Endodermal cell (in vitro differentiated cells): ENCODE results near the gene SMG6. TPM values are rescaled to one million over a fixed set of nuclear protein-coding genes. Genes with fewer than 3 reads are reported as not detected.
A peak's percentile ranks its signal among the peaks of the same experiment; 100 is the strongest.

Experiments used
- DNase-seq: peaks from one replicate; pipeline ENCODE4 v3.0.0-alpha.2; 2017
- H3K27ac ChIP-seq: 2 replicates; pipeline ENCODE4 v1.5.1; 2013; ENCODE audit warnings: mild to moderate bottlenecking, low read depth, low read length, moderate library complexity
- H3K27me3 ChIP-seq: 2 replicates; pipeline ENCODE4 v1.6.1; 2013; ENCODE audit warnings: mild to moderate bottlenecking, low read length, moderate library complexity; ENCODE audit not compliant: insufficient read depth, control insufficient read depth, poor library complexity, severe bottlenecking
- H3K36me3 ChIP-seq: 2 replicates; pipeline ENCODE4 v1.7.0; 2013; ENCODE audit warnings: mild to moderate bottlenecking, low read length, moderate library complexity; ENCODE audit not compliant: control insufficient read depth, insufficient read depth
- H3K4me1 ChIP-seq: one replicate; pipeline ENCODE4 v1.7.0; 2013; ENCODE audit warnings: low read length; ENCODE audit not compliant: control insufficient read depth, insufficient read depth
- H3K4me3 ChIP-seq: 2 replicates; pipeline ENCODE4 v1.5.1; 2013; ENCODE audit warnings: mild to moderate bottlenecking, low read length, moderate library complexity
- H3K9ac ChIP-seq: 2 replicates; pipeline ENCODE4 v1.6.1; 2013; ENCODE audit warnings: mild to moderate bottlenecking, low read length, moderate library complexity; ENCODE audit not compliant: poor library complexity, severe bottlenecking; ENCODE audit errors: extremely low read depth
- H3K9me3 ChIP-seq: 2 replicates; pipeline ENCODE4 v1.6.1; 2013; ENCODE audit warnings: mild to moderate bottlenecking, low read length, moderate library complexity; ENCODE audit not compliant: control insufficient read depth
- H3K27ac Mint-ChIP-seq: 2 replicates; pipeline ENCODE4 v1.8.0; 2020; ENCODE audit warnings: mixed read lengths
- H3K27me3 Mint-ChIP-seq: 2 replicates; pipeline ENCODE4 v1.8.0; 2021; ENCODE audit warnings: mild to moderate bottlenecking, mixed read lengths; ENCODE audit not compliant: insufficient read depth
- H3K36me3 Mint-ChIP-seq: 2 replicates; pipeline ENCODE4 v1.8.0; 2020; ENCODE audit warnings: low read depth, mixed read lengths
- H3K4me1 Mint-ChIP-seq: 2 replicates; pipeline ENCODE4 v1.8.0; 2020; ENCODE audit warnings: mixed read lengths
- H3K4me3 Mint-ChIP-seq: 2 replicates; pipeline ENCODE4 v1.8.0; 2020; ENCODE audit warnings: mild to moderate bottlenecking, moderate library complexity, mixed read lengths
- H3K9me3 Mint-ChIP-seq: 2 replicates; pipeline ENCODE4 v1.8.0; 2020; ENCODE audit warnings: mild to moderate bottlenecking, mixed read lengths
- WGBS, 2 experiments: methylation state at CpG; one replicate each; pipeline versions ENCODE4 v1.1.5 to v1.1.7; 2013; ENCODE audit warnings: missing lambda C conversion rate in 2 of 2, mixed read lengths in 1 of 2; ENCODE audit not compliant: insufficient coverage in 1 of 2, insufficient read length in 1 of 2; 5-methylcytosine and 5-hydroxymethylcytosine counted together
- total RNA-seq, 2 donors: library from RNA; stranded (reverse); fragmentation: NEBNext Ultra II Directional in 1 of 2; extraction: Animal tissue kit (Norgen Biotek cat#: 25700) in 1 of 2; gene quantifications; 2 replicates in 1 of 2; 3 replicates in 1 of 2; pipeline ENCODE4 v1.2.1, GENCODE V29; 2021
- TF ChIP-seq, protein P1 (sequence below): fragments of 200-600 bp; sonication (generic); conservative IDR thresholded peaks from 2 replicates; pipeline ENCODE4 v1.5.0; 2021; ENCODE audit warnings: antibody characterized with exemption, mild to moderate bottlenecking

Gene SMG6
- total RNA-seq, 2 donors from 2014 or later: 44.3 to 56.7 TPM

GRCh38 chr17:2060385-2060658 lies 243.3 kb downstream of the SMG6 start:
- Histone ChIP-seq H3K4me3 (no peak overlapping the region), H3K9ac (no peak overlapping the region), H3K36me3 (peaks cover 51% of the 10 kb centered on the region), H3K27ac (no peak overlapping the region), H3K4me1 (peaks cover 10% of the 10 kb centered on the region), H3K9me3 (no peaks in the 10 kb centered on the region), H3K27me3 (peaks cover 60% of the 10 kb centered on the region)
- no peak overlapping the region for H3K27ac Mint-ChIP-seq
- no peak overlapping the region for H3K4me3 Mint-ChIP-seq
- no peak for DNase-seq
- H3K4me1 Mint-ChIP-seq: peaks cover 29% of the 10 kb centered on the region
- 93 to 97% methylated on average over 4 to 6 of the region's 6 CpGs for WGBS, 2 experiments
- peaks cover 4% of the 10 kb centered on the region for H3K9me3 Mint-ChIP-seq
- peaks cover 46% of the 10 kb centered on the region for H3K36me3 Mint-ChIP-seq
- TF ChIP-seq, protein P1, sequence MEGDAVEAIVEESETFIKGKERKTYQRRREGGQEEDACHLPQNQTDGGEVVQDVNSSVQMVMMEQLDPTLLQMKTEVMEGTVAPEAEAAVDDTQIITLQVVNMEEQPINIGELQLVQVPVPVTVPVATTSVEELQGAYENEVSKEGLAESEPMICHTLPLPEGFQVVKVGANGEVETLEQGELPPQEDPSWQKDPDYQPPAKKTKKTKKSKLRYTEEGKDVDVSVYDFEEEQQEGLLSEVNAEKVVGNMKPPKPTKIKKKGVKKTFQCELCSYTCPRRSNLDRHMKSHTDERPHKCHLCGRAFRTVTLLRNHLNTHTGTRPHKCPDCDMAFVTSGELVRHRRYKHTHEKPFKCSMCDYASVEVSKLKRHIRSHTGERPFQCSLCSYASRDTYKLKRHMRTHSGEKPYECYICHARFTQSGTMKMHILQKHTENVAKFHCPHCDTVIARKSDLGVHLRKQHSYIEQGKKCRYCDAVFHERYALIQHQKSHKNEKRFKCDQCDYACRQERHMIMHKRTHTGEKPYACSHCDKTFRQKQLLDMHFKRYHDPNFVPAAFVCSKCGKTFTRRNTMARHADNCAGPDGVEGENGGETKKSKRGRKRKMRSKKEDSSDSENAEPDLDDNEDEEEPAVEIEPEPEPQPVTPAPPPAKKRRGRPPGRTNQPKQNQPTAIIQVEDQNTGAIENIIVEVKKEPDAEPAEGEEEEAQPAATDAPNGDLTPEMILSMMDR: no peak
- H3K27me3 Mint-ChIP-seq: peaks cover 53% of the 10 kb centered on the region

GRCh38 chr17:2059547-2060384 lies 243.8 kb downstream of the SMG6 start:
- Mint-ChIP-seq H3K9me3 (peaks cover 4% of the 10 kb centered on the region), H3K36me3 (peaks cover 44% of the 10 kb centered on the region), H3K27ac (no peak overlapping the region), H3K4me1 (peaks cover 27% of the 10 kb centered on the region), H3K4me3 (no peak overlapping the region), H3K27me3 (peaks cover 55% of the 10 kb centered on the region)
- Histone ChIP-seq H3K4me1 (peaks cover 10% of the 10 kb centered on the region), H3K36me3 (peaks cover 45% of the 10 kb centered on the region), H3K9me3 (no peaks in the 10 kb centered on the region), H3K27me3 (peaks cover 65% of the 10 kb centered on the region), H3K27ac (no peak overlapping the region), H3K4me3 (no peak overlapping the region), H3K9ac (no peak overlapping the region)
- TF ChIP-seq, protein P1: no peak
- no peak for DNase-seq
- WGBS, 2 experiments: 89 to 93% methylated on average over 12 to 21 of the region's 21 CpGs

DNA sequence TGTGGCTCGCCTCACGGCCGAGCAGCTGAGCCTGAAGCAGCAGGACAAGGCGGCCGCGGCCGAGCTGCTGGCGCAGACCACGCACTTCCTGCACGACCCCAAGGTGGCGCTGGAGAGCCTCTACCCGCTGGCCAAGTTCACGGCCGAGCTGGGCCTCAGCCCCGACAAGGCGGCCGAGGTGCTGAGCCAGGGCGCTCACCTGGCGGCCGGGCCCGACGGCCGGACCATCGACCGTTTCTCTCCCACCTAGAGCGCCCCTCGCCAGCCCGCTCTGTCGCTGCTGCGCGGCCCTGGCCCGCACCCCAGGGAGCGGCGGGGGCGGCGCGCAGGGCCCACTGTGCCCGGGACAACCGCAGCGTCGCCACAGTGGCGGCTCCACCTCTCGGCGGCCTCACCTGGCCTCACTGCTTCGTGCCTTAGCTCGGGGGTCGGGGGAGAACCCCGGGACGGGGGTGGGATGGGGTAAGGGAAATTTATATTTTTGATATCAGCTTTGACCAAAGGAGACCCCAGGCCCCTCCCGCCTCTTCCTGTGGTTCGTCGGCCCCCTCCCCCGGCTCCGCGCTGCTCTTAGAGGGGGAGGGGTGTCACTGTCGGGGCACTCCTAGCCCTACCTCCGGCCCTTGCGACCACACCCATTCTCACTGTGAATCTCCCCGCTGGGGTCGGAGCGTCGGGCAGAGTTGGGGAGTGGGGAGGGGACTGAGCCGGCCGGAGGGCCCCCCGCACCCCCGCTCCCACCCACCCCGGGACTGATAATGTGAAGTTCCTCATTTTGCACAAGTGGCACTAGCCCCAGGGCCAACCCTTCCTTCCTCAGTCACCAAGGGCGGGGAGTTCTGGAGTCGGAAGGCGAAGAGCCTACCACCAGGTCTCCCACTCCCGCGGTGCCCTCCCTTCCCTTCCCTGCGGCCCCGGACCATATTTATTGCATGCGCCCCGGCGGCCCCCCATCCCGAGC lies 244.7 kb downstream of the SMG6 start:
- H3K9me3 Mint-ChIP-seq: peaks cover 4% of the 10 kb centered on the region
- peaks cover 22% of the 10 kb centered on the region for H3K4me1 Mint-ChIP-seq
- Histone ChIP-seq H3K9me3 (no peaks in the 10 kb centered on the region), H3K27me3 (peaks cover 74% of the 10 kb centered on the region), H3K36me3 (peaks cover 36% of the 10 kb centered on the region), H3K4me1 (peaks cover 8% of the 10 kb centered on the region), H3K9ac (no peak overlapping the region), H3K27ac (no peak overlapping the region), H3K4me3 (no peak overlapping the region)
- H3K4me3 Mint-ChIP-seq: no peak overlapping the region
- DNase-seq: peak; percentile 96
- TF ChIP-seq, protein P1: peak; percentile 87
- peaks cover 64% of the 10 kb centered on the region for H3K27me3 Mint-ChIP-seq
- no peak overlapping the region for H3K27ac Mint-ChIP-seq
- WGBS, 2 experiments: 65 to 70% methylated on average over 21 to 78 of the region's 78 CpGs
- H3K36me3 Mint-ChIP-seq: peaks cover 38% of the 10 kb centered on the region
